Measurements from ENCODE around the gene ADAMTS17. TPM values are rescaled to one million over a fixed set of nuclear protein-coding genes. Genes with fewer than 3 reads are reported as not detected.

Gene ADAMTS17
- total and polyA plus RNA-seq, 4 donors, result 0.28 to 46.9 (median 9.1) TPM

DNA sequence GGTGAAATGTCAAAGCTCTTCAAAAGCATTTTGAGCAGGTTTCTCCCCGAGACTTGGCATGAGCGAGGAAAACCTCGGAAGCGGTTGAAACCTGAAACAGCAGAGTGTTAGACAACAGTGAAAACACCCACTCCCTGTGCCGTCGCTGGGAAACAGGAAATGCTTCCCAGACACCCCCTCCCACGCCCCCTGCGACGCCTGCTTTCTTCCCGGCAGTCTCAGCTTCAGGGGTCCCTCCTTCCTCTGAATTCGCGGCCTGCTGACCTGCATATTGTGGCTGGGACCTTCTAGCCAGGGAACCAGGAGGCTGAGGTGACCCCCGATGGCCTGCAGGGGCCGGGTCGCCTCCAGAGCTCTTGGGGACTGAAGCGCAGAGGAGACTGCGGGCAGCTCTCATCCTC, 357.9 kb downstream of the ADAMTS17 start (continued):
- TF ChIP-seq, protein P1, sequence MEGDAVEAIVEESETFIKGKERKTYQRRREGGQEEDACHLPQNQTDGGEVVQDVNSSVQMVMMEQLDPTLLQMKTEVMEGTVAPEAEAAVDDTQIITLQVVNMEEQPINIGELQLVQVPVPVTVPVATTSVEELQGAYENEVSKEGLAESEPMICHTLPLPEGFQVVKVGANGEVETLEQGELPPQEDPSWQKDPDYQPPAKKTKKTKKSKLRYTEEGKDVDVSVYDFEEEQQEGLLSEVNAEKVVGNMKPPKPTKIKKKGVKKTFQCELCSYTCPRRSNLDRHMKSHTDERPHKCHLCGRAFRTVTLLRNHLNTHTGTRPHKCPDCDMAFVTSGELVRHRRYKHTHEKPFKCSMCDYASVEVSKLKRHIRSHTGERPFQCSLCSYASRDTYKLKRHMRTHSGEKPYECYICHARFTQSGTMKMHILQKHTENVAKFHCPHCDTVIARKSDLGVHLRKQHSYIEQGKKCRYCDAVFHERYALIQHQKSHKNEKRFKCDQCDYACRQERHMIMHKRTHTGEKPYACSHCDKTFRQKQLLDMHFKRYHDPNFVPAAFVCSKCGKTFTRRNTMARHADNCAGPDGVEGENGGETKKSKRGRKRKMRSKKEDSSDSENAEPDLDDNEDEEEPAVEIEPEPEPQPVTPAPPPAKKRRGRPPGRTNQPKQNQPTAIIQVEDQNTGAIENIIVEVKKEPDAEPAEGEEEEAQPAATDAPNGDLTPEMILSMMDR (IDR thresholded peaks at IDR 0.05; ENCODE audit: low read depth, low read length, missing input control), result no peak
- no peak for TF ChIP-seq FOXA2 (IDR thresholded peaks at IDR 0.05)
- no peak for TF ChIP-seq HNF4G (IDR thresholded peaks at IDR 0.05)
- no peak for TF ChIP-seq SP1 (IDR thresholded peaks at IDR 0.05)
- no peak for TF ChIP-seq TAF1 (conservative IDR thresholded peaks at IDR 0.05)
- no peak for TF ChIP-seq NR2F2 (IDR thresholded peaks at IDR 0.05)
- TF ChIP-seq ZBTB33 (IDR thresholded peaks at IDR 0.05), result no peak
- no peak for TF ChIP-seq EGR1 (IDR thresholded peaks at IDR 0.05; ENCODE audit: low read depth in 2 of 2)

GRCh38 chr15:99983171-99983885, 358.4 kb downstream of the ADAMTS17 start:
- no peak for TF ChIP-seq FOXA2 (IDR thresholded peaks at IDR 0.05)
- DNase-seq (ENCODE audit: low spot score), result no peak
- Histone ChIP-seq H3K9ac (ENCODE audit: low read depth in 1 of 2, low read length in 2 of 2) (no peak overlapping the region), H3K36me3 (ENCODE audit: control insufficient read depth in 4 of 4, insufficient read depth in 3 of 4, low read depth in 1 of 4, low read length in 3 of 4) (peaks cover 0 to 6% (median under 1%) of the 10 kb centered on the region in 4 donors), H3K4me3 (ENCODE audit: low read depth in 1 of 3, low read length in 3 of 3) (no peak overlapping the region), H3K27ac (ENCODE audit: low read depth in 1 of 2, low read length in 2 of 2) (no peak overlapping the region), H3K9me3 (ENCODE audit: control insufficient read depth in 4 of 4, low read length in 3 of 4) (no peaks in the 10 kb centered on the region), H3K4me1 (ENCODE audit: control insufficient read depth in 4 of 4, insufficient read depth in 4 of 4, low read length in 3 of 4) (no peaks in the 10 kb centered on the region), H3K27me3 (ENCODE audit: control insufficient read depth in 4 of 4, insufficient read depth in 4 of 4, low read length in 3 of 4) (no peaks in the 10 kb centered on the region)
- 72% methylated on average over 15 of the region's 15 CpGs for WGBS

DNA sequence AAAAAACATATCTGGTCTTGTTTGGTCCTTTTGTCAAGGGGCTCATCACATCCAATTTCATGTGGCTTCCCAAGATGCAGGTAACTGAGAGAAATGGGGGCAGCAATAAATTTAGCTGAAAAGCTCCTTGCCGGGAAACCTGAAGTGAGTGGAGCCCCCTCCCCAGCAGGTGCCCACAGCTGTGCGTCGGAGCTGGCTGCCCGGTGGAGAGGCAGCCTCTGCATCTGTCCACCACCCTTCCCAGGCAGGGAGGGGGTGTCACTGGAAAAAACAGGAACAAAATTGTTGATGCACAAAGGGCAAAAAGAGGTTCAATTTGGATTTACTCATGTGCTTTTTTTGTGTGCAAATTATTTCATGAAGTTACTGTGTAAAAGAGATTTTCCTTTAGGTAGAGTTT, 359.1 kb downstream of the ADAMTS17 start:
- WGBS, result 81% methylated on average over 4 of the region's 4 CpGs

More for the DNA sequence above, 359.1 kb downstream of the ADAMTS17 start:
- Histone ChIP-seq H3K27me3 (ENCODE audit: control insufficient read depth in 4 of 4, insufficient read depth in 4 of 4, low read length in 3 of 4) (no peaks in the 10 kb centered on the region), H3K27ac (ENCODE audit: low read depth in 1 of 2, low read length in 2 of 2) (no peak overlapping the region), H3K9ac (ENCODE audit: low read depth in 1 of 2, low read length in 2 of 2) (no peak overlapping the region), H3K4me3 (ENCODE audit: low read depth in 1 of 3, low read length in 3 of 3) (no peak overlapping the region), H3K4me1 (ENCODE audit: control insufficient read depth in 4 of 4, insufficient read depth in 4 of 4, low read length in 3 of 4) (no peaks in the 10 kb centered on the region), H3K9me3 (ENCODE audit: control insufficient read depth in 4 of 4, low read length in 3 of 4) (no peaks in the 10 kb centered on the region), H3K36me3 (ENCODE audit: control insufficient read depth in 4 of 4, insufficient read depth in 3 of 4, low read depth in 1 of 4, low read length in 3 of 4) (peaks cover 0 to 2% (median 0%) of the 10 kb centered on the region in 4 donors)
- TF ChIP-seq RXRA (IDR thresholded peaks at IDR 0.05) (no peak), REST (IDR thresholded peaks at IDR 0.05) (no peak), SP1 (IDR thresholded peaks at IDR 0.05) (no peak), FOXA1 (IDR thresholded peaks at IDR 0.05) (no peak), FOXA2 (IDR thresholded peaks at IDR 0.05) (no peak), TAF1 (conservative IDR thresholded peaks at IDR 0.05) (no peak)
- TF ChIP-seq, protein P2, sequence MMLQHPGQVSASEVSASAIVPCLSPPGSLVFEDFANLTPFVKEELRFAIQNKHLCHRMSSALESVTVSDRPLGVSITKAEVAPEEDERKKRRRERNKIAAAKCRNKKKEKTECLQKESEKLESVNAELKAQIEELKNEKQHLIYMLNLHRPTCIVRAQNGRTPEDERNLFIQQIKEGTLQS (IDR thresholded peaks at IDR 0.05), result no peak
- no peak for DNase-seq (ENCODE audit: low spot score)
